H1 (cell line): ENCODE results near the gene AGPAT2. TPM values are rescaled to one million over a fixed set of nuclear protein-coding genes. Genes with fewer than 3 reads are reported as not detected.

Experiments used
- ASH2L ChIP-seq: fragments of 200-600, 300-600 bp; sonication (generic); IDR thresholded peaks from one replicate; pipeline ENCODE4 v1.7.1; 2017; ENCODE audit warnings: low read length
- CEBPB ChIP-seq: IDR thresholded peaks from 2 replicates; pipeline ENCODE4 v1.6.1; 2012; ENCODE audit warnings: low read depth, low read length
- HDAC6 ChIP-seq: IDR thresholded peaks from one replicate; pipeline ENCODE4 v1.7.1; 2012; ENCODE audit warnings: low read depth, mild to moderate bottlenecking, inconsistent platforms, low read length, moderate library complexity
- JUN ChIP-seq: IDR thresholded peaks from 2 replicates; pipeline ENCODE4 v1.6.1; 2011; ENCODE audit warnings: low read depth, mild to moderate bottlenecking, improper control_type of control experiment, low read length
- PHF8 ChIP-seq: fragments of 200-600 bp; sonication (generic); conservative IDR thresholded peaks from 2 replicates; pipeline ENCODE4 v1.7.1; 2012; ENCODE audit warnings: low read depth, mild to moderate bottlenecking, inconsistent platforms, low read length, moderate library complexity
- SAP30 ChIP-seq: fragments of 300-600 bp; sonication (generic); IDR thresholded peaks from 2 replicates; pipeline ENCODE4 v1.7.1; 2012; ENCODE audit warnings: low read length, moderate library complexity, mild to moderate bottlenecking, inconsistent platforms; ENCODE audit not compliant: insufficient read depth, insufficient replicate concordance
- TAF7 ChIP-seq: optimal IDR thresholded peaks from 2 replicates; pipeline ENCODE3; 2011; ENCODE audit warnings: low read depth, mild to moderate bottlenecking, inconsistent platforms, low read length, moderate library complexity, borderline replicate concordance
- ZNF274 ChIP-seq: IDR thresholded peaks from 2 replicates; pipeline ENCODE4 v1.7.0; 2012; ENCODE audit warnings: low read length, borderline replicate concordance; ENCODE audit errors: extremely low read depth
- polyA plus RNA-seq, 7 experiments: library from polyadenylated mRNA; depleted of rRNA in 3 of 7; stranded (reverse) in 5 of 7; unstranded in 2 of 7; fragments of >200 nt in 5 of 7; fragments of 200-250 nt in 2 of 7; gene quantifications; 1 replicate in 5 of 7; 2 replicates in 1 of 7; 4 replicates in 1 of 7; pipeline versions ENCODE4 v1.2.1 to v1.2.3, GENCODE V29; 2011 to 2013; ENCODE audit warnings: missing spikeins in 2 of 7, mixed read lengths in 2 of 7
- total RNA-seq: library from RNA; stranded (reverse); fragmentation: NEBNext Ultra II Directional; extraction: Animal tissue kit (Norgen Biotek cat#: 25700); gene quantifications from 2 replicates; pipeline ENCODE4 v1.2.1, GENCODE V29; 2021

Gene AGPAT2
- total and polyA plus RNA-seq, 2 of the 8 experiments (the other 6 are each of a cell fraction or from before 2014, with no cell fraction given) = 31.6 to 37.6 TPM

- TF ChIP-seq TAF7 = no peak
- no peak for TF ChIP-seq PHF8
- no peak for TF ChIP-seq ASH2L
- no peak for TF ChIP-seq HDAC6
- no peak for TF ChIP-seq ZNF274
- no peak for TF ChIP-seq JUN
- TF ChIP-seq SAP30 = no peak
- no peak for TF ChIP-seq CEBPB
- TF ChIP-seq, all 59 proteins: peak for 0
These were observed 47.7 kb upstream of the AGPAT2 start (continued) for GRCh38 chr9:136734837-136735496.
